Natural killer cell (primary cell): ENCODE results near the gene PRKN. TPM values are rescaled to one million over a fixed set of nuclear protein-coding genes. Genes with fewer than 3 reads are reported as not detected.

Experiments
- ATAC-seq, 3 donors: fragments of 150-1000 bp in 2 of 3; fragments of 200-7000 bp in 1 of 3; cut with Tn5 transposase; 1 replicate in 1 of 3; 2 replicates in 2 of 3; pipeline ENCODE4 v1.10.0; 2021; ENCODE audit warnings: mild to moderate bottlenecking in 2 of 3, moderate library complexity in 2 of 3
- DNase-seq, 2 donors: peaks; one replicate each; pipeline versions ENCODE4 v3.0.0 to v3.0.0-alpha.2; 2013 to 2021; ENCODE audit warnings: mixed read lengths in 1 of 2
- H3K27ac ChIP-seq: one replicate; pipeline ENCODE4 v1.5.1; 2013; ENCODE audit warnings: mild to moderate bottlenecking, low read length
- H3K27me3 ChIP-seq: one replicate; pipeline ENCODE4 v1.6.1; 2013; ENCODE audit warnings: low read length; ENCODE audit not compliant: control insufficient read depth, insufficient read depth
- H3K36me3 ChIP-seq: one replicate; pipeline ENCODE4 v1.6.1; 2013; ENCODE audit warnings: low read length; ENCODE audit not compliant: control insufficient read depth, insufficient read depth
- H3K4me1 ChIP-seq: one replicate; pipeline ENCODE4 v1.6.1; 2013; ENCODE audit warnings: low read length; ENCODE audit not compliant: control insufficient read depth, insufficient read depth
- H3K4me3 ChIP-seq: one replicate; pipeline ENCODE4 v1.5.1; 2013; ENCODE audit warnings: low read length
- H3K9me3 ChIP-seq: one replicate; pipeline ENCODE4 v1.6.1; 2013; ENCODE audit warnings: low read length; ENCODE audit not compliant: control insufficient read depth, insufficient read depth
- H3K27ac Mint-ChIP-seq, 2 donors: one replicate each; pipeline ENCODE4 v1.8.0; 2022; ENCODE audit warnings: mild to moderate bottlenecking in 2 of 2, mixed read lengths in 2 of 2, moderate library complexity in 1 of 2
- H3K27me3 Mint-ChIP-seq, 2 donors: one replicate each; pipeline ENCODE4 v1.8.0; 2022; ENCODE audit warnings: low read depth in 2 of 2, mixed read lengths in 2 of 2
- H3K36me3 Mint-ChIP-seq: one replicate; pipeline ENCODE4 v1.8.0; 2022; ENCODE audit warnings: mixed read lengths
- H3K4me1 Mint-ChIP-seq, 2 donors: one replicate each; pipeline ENCODE4 v1.8.0; 2022; ENCODE audit warnings: mixed read lengths in 2 of 2
- H3K4me3 Mint-ChIP-seq: one replicate; pipeline ENCODE4 v1.8.0; 2022; ENCODE audit warnings: mild to moderate bottlenecking, moderate library complexity, mixed read lengths
- H3K9me3 Mint-ChIP-seq, 2 donors: one replicate each; pipeline ENCODE4 v1.8.0; 2022; ENCODE audit warnings: mixed read lengths in 2 of 2
- WGBS: methylation state at CpG from one replicate; pipeline ENCODE4 v1.1.7; 2013; ENCODE audit warnings: missing lambda C conversion rate; ENCODE audit not compliant: insufficient coverage; 5-methylcytosine and 5-hydroxymethylcytosine counted together
- intact Hi-C: fragments of 100-400 bp; cut with micrococcal nuclease; formaldehyde crosslinking; loops from one replicate; pipeline ENCODE4 v1.14.2; 2022
- total RNA-seq, 4 donors: library from RNA; stranded (reverse); fragments of 120-200 nt in 1 of 4; gene quantifications; one replicate each; pipeline versions ENCODE4 v1.2.3 to v1.2.4, GENCODE V29; 2013 to 2022
- TF ChIP-seq, protein P1 (sequence below): fragments of 200-600 bp; IDR thresholded peaks from one replicate; pipeline ENCODE4 v1.8.0; 2022; ENCODE audit warnings: antibody characterized with exemption

The PRKN gene
- total RNA-seq, 3 donors from 2014 or later (not counting 1 experiment from before 2014, with no cell fraction given), result 1.4 to 1.9 (median 1.9) TPM

DNA sequence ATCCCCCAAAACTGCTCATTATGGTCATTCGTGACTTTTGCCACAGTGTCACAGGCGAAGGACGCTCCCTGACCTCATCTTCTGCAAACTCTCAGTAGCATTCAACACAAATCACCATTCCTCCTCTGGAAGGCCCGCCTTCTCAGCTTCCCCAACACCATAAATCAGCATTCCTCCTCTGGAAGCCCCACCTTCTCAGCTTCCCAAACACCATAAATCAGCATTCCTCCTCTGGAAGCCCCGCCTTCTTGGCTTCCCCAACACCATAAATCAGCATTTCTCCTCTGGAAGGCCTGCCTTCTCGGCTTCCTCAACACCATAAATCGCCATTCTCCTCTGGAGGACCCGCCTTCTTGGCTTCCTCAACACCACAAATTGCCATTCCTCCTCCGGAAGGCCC is 1165.7 kb downstream of the PRKN start:
- Mint-ChIP-seq H3K27me3 (no peaks in the 10 kb centered on the region), H3K4me3 (no peak overlapping the region), H3K4me1 (no peaks in the 10 kb centered on the region), H3K36me3 (no peaks in the 10 kb centered on the region), H3K27ac (no peak overlapping the region), H3K9me3 (no peaks in the 10 kb centered on the region)
- DNase-seq, result no peak
- no peaks in the 10 kb centered on the region for H3K4me1 ChIP-seq
- no peak overlapping the region for H3K4me3 ChIP-seq
- intact Hi-C loops, result no loop called here
- no peaks in the 10 kb centered on the region for H3K36me3 ChIP-seq
- no peaks in the 10 kb centered on the region for H3K27me3 ChIP-seq
- peaks cover 2% of the 10 kb centered on the region for H3K9me3 ChIP-seq
- no peak for ATAC-seq
- no peak overlapping the region for H3K27ac ChIP-seq
- TF ChIP-seq, protein P1, sequence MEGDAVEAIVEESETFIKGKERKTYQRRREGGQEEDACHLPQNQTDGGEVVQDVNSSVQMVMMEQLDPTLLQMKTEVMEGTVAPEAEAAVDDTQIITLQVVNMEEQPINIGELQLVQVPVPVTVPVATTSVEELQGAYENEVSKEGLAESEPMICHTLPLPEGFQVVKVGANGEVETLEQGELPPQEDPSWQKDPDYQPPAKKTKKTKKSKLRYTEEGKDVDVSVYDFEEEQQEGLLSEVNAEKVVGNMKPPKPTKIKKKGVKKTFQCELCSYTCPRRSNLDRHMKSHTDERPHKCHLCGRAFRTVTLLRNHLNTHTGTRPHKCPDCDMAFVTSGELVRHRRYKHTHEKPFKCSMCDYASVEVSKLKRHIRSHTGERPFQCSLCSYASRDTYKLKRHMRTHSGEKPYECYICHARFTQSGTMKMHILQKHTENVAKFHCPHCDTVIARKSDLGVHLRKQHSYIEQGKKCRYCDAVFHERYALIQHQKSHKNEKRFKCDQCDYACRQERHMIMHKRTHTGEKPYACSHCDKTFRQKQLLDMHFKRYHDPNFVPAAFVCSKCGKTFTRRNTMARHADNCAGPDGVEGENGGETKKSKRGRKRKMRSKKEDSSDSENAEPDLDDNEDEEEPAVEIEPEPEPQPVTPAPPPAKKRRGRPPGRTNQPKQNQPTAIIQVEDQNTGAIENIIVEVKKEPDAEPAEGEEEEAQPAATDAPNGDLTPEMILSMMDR, result no peak
- 75% methylated on average over 9 of the region's 9 CpGs for WGBS

DNA sequence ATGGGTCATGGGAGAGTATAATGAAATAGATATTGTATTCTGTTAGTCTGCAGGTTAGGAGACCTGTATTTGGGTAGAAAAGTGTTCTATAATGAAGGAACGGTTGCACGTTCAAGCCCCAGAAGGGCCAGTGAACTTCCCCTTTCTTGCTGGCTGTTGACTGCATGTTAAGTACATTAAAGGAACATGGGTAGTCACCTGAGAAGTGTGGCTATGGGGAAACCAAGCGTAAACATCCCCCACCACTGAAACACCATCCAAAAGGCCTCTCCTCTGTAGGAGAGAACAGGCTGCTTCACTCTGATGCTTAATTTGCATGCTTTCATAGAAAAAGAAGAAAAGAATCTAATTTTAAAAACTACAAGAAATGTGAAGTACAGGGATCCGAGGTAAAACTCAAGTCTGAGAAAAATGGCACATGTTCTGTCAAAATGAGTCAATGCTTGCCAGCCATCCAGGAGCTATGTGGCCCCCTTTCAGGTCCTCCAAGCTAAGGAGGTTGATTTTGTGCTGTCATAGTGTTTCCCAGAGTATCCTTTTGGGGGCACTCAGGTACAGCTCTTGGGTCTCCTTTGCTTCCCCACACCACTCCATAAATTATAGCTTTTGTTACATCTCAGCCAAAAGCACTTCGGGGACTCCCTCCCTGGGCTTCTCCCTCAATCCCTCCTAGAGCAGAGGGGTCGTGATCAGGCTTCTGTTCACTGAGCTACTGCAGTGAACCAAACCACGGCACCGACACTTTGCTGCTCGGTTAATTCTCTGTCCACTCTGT is 1170.0 kb downstream of the PRKN start:
- Histone ChIP-seq H3K36me3 (no peaks in the 10 kb centered on the region), H3K9me3 (peaks cover 3% of the 10 kb centered on the region), H3K27me3 (no peaks in the 10 kb centered on the region), H3K4me3 (no peak overlapping the region), H3K4me1 (no peaks in the 10 kb centered on the region), H3K27ac (no peak overlapping the region)
- TF ChIP-seq, protein P1, result no peak
- no peaks in the 10 kb centered on the region for H3K4me1 Mint-ChIP-seq
- WGBS, result 81% methylated on average over 8 of the region's 9 CpGs
- DNase-seq (no peak), ATAC-seq (no peak)
- no peak overlapping the region for H3K27ac Mint-ChIP-seq
- intact Hi-C loops, result no loop called here
- peaks cover 4 to 14% of the 10 kb centered on the region in 2 donors for H3K9me3 Mint-ChIP-seq
- no peak overlapping the region for H3K4me3 Mint-ChIP-seq
- H3K36me3 Mint-ChIP-seq, result peaks cover 18% of the 10 kb centered on the region
- H3K27me3 Mint-ChIP-seq, result no peaks in the 10 kb centered on the region

DNA sequence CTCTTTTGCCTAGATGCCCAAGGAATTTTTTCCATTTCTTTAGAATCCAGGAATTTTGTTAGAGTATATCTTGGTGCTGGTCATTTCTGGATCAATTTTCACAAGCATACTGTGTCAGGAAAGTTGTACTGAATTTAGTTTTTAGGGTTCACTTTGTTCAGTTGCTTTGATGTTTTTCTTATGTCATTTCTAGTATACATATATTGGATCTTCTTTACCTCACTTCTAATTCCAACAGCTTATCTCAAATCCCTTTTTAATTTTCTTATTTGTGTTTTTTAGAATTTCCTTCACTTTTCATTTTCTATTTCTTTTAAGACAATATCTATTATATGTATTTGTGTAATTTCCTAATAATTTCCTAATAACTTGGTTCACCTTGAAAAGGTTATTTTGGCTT is 1172.7 kb downstream of the PRKN start:
- no peaks in the 10 kb centered on the region for H3K27me3 Mint-ChIP-seq
- no peak overlapping the region for H3K4me3 Mint-ChIP-seq
- no peak for DNase-seq
- H3K9me3 Mint-ChIP-seq, result peaks cover 4 to 19% of the 10 kb centered on the region in 2 donors
- Histone ChIP-seq H3K9me3 (peaks cover 3% of the 10 kb centered on the region), H3K27me3 (no peaks in the 10 kb centered on the region), H3K4me1 (no peaks in the 10 kb centered on the region), H3K4me3 (no peak overlapping the region), H3K36me3 (no peaks in the 10 kb centered on the region), H3K27ac (no peak overlapping the region)
- intact Hi-C loops, result no loop called here
- H3K27ac Mint-ChIP-seq, result no peak overlapping the region
- TF ChIP-seq, protein P1, result no peak
- peaks cover 18% of the 10 kb centered on the region for H3K36me3 Mint-ChIP-seq
- ATAC-seq, result no peak
- H3K4me1 Mint-ChIP-seq, result no peaks in the 10 kb centered on the region
